Fibroblast of peridontal ligament (primary cell): ENCODE measurements around the gene HOXC13.

ENCODE experiments used
- DNase-seq: peaks from one replicate; pipeline ENCODE4 v3.0.0-alpha.2; 2010; ENCODE audit errors: extremely low read depth

Gene HOXC13, protein sequence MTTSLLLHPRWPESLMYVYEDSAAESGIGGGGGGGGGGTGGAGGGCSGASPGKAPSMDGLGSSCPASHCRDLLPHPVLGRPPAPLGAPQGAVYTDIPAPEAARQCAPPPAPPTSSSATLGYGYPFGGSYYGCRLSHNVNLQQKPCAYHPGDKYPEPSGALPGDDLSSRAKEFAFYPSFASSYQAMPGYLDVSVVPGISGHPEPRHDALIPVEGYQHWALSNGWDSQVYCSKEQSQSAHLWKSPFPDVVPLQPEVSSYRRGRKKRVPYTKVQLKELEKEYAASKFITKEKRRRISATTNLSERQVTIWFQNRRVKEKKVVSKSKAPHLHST

DNA sequence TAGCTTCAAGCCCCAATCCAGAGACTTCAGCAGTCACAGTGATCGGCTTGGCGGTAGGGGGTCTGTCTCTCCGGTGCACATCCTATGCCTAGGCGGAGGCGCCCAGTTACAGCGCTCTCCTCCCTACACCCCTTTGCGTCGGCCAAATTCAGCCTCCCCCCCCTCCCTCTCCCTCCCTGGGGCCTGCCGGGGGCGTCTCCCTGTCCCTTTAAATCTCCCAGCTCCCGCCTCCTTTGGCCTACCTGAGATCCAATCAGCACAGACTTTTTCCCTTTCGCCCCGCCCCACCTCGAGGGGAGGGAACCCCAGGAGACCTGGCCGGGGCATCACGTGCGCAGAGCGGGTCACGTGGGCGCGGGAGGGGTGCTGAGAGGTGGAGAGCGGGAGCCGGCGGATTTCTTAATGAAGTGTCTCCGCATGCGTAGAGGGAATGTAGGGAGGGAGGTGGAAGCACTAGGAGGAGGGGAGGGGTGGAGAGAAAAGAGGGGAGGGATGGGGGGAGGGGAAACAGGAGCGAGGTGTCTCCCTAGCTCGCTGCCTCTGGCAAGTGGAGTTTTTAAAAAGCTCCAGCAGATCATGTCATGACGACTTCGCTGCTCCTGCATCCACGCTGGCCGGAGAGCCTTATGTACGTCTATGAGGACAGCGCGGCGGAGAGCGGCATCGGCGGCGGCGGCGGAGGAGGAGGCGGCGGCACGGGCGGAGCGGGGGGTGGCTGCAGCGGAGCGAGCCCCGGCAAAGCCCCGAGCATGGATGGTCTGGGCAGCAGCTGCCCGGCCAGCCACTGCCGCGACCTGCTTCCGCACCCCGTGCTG, at the start of gene HOXC13:
TSS of gene HOXC13 (plus strand) at position 506 of the 815 bp plus-strand sequence. CDS start at position 582, 76 bp downstream.
- no peak for DNase-seq

DNA sequence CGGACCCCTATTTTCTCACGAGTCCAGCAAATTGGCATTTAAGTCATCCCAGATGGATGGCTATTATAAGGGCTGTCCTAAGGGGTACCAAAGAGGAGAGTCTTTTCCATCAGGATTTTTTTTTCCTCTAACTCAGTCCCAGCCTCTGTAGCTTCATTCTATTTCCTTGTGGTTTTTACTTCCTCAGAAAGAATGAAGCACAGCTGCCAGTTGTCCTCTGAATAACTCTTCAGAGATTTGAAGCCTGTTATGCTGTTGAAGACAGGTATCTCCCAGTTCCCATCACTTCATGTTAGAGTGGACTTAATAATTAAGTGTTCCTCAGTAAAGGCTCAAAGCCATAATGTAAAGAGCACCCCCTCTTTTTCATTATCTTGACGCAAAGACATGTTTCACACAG, 48.5 kb upstream of the HOXC13 start:
- no peak for DNase-seq

DNA sequence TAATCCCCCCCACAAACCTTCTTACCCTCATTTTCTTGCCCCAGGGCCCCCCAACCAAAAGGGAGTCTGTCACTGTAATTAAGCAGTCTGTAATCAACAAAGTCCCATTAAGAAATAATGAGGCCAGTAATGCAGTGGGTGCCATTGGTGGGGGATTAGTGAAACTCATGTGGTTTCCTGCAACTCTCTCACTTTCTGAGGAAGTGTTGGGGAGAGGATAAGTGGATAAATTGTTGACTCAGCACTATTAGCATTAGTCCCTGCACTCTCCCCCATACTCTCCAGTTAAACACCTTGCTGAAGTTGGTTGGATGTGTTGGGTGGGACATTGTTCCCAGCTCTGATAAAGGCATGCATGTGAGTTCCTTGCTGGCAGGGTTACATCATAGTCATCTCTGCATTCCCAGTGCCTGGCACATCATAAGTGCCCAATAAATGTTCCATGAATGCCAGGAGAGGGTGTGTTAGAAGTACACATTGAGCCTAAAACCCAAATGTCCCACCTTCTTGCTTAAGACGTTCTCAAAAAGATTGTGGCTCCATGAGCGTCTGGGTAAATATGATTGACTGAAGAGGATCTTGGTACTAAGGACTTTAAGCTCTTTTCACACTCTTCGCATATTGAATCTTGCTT, 45.8 kb upstream of the HOXC13 start:
- no peak for DNase-seq

DNA sequence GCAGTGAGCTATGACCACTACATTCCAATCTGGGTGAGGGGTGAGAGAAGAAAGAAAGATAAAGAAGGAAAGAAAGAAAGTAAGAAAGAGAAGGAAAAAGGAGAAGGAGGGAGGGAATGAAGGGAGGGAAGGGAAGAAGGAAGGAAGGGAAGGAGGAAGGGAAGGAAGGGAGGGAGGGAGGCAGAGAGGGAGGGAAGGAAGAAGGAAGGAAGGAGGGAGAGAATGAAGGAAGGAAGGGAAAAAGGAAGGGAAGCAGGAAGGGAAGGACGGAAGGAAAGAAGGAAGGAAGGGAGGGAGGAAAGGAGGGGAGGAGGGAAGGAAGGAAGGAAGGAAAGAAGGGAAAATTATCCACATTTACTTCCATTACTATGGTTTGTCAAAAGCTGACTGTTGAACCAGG, 39.4 kb upstream of the HOXC13 start:
- no peak for DNase-seq

DNA sequence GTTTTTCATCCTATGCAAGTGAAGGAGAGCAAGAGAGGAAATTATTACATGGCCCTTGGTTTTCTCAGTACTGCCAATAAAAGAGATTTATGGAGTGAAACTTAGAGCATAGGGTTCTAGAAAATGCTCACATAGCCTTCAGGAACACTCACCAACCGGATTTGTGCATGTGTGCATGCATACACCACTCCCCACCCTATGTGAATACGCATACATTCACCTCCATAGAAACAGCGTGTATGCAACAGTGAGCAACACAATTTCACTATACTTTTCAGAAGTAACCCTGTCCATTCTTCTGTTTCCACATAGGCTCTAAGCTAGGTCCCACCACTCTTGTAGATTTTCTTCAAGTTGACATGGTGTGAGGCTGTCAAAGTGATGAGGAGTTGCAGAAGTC, 31.5 kb upstream of the HOXC13 start:
- no peak for DNase-seq

DNA sequence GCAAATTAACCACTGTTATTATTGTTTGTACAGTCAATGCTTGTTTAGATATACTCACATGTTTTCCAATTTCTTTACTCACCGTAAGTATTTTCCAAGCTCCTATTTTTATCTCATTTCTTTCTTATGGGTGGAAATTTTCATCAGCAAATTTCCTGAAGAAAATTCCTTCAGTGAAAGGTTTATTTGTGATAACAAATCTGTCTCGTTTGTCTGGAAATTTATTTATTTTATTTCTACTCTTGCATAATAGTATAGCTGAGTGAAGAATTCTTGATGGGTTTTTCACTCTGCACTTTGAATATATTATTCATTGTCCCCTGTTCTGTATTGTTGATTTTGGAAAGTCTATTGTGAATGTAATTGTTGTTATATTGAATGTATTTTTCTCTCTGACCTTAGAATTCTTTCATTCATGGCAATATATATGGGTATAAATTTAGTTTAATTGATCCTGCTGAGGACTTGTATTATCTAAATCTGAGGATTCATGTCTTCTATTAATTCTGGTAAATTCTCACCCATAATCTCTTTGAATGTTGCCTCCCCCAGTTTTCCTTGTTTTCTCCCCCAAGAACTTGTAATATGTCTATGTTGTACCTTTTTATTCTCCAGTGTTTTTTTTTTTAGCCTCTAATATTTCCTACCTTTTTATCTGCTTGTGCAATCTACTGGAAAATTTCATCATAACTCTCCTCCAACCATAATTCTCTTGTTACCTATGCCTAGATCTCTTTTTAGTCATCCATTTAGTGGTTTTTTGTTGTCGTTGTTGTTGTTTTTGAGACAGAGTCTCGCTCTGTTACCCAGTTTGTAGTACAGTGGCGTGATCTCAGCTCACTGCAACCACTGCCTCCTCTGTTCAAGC, 21.6 kb upstream of the HOXC13 start:
- DNase-seq = no peak

DNA sequence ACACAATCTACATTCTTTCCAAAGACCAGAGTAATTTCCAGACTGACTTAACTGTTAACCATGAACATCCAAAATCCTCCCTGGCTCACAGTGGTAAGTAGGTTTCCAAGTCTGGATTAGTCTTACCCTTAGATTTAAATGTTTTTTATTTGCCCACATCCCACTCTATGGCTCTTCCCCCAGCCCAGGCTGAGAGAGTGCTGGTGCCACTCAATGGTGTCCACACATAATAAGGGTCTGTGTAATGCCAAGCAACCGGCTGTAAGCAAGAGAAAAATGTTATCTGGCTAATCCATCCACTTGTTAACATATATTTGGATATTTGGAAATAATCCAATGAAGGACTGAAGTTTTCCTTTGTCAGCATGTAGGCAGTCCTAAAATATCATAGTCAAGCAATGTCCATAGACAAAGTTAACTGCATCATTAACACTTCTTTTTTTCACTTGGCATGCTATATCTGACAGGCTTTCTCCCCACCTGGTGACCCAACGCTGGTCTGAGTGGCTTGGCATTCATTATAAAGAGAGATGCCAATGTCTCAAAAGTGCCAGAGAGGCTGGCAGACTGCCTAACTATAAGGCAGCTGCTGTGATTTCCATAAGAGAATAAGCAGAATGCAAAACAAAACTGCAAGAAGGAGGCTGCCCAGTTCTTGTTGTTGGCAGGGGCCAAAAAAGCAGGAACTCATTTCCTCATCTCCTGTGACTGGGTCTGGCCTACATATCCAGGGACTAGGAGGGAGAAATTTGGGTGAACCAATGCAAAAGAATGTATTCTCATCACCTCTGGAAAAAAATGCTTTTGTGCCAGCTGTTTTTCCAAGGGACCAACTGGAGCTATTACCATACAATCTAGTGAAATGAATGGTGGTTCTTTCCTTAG, 13.9 kb upstream of the HOXC13 start:
- no peak for DNase-seq

DNA sequence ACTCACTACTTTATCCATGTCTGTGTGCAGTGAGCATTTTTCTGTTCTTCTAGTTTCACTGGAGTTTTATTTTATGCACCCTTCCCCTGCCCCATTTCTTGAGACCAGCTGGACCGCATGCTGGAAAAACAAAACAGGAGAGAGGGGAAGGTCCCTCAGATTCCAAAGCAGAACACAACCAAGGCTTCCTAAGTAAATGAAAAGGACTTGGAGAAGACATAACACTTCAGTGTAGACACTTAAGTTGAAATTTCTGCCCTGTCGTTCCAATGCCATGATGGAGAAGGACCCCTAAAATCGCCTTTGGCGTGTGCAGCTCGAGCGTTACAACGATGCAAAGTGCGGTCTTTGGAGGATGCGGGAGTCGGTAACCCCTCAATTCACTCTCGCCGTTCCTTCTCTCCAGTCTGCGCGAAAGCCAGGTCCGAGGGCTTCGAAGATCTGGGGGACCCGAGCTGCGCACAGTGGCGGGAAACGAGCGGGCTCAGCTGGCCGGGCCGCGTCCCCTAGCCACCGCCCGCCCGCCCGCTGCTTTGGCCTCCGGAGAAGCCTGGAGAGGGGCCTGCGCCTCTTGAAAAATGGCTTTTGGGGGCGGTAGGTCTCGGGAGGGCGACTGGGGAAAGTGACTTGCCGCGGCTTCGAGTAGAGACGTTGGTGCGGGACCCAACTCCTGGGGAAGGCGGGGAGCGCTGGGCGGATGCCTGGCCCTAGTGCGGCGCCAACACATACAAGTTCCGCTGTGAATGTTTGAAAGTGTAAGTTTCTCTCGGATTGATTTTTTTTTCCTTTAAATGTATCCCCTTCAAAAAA, 11.2 kb upstream of the HOXC13 start:
- no peak for DNase-seq

DNA sequence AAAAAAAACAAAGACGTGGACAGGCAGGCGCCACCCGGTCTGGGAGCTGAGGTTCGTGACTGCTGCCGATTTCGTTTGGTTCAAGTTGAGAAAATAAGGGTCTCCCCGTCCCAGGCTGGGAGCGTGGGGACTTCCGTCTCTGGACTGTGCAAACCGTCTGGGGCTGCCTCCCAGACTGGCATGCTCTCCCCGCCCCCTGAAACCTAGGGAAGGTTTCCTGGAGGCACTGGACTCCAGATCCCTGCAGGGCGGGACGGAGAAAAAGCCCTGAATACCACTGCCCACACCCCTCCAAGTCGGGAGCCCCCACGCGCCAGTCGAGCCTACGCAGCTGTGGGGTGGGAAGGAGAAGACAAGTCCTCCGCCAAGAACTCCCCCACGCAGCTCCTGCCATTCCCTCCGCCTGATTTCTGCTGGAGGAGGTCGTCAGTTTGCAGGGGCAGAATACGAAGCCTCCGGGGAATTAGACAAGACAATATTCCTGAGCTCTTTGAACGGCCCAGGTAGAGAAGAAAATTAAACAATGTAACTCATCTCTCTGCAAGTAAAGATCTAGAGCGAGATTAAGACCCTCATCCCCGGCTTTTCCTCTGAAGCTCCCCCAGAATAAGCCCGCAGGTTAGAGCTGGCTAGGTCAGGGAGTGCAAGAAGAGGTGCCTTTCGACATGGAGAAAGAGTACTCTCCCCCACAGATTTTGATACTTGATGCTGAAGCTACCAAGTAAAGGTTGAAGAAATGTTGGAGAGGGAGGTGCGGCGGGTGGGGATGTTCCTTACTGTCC, 10.4 kb upstream of the HOXC13 start:
- no peak for DNase-seq

DNA sequence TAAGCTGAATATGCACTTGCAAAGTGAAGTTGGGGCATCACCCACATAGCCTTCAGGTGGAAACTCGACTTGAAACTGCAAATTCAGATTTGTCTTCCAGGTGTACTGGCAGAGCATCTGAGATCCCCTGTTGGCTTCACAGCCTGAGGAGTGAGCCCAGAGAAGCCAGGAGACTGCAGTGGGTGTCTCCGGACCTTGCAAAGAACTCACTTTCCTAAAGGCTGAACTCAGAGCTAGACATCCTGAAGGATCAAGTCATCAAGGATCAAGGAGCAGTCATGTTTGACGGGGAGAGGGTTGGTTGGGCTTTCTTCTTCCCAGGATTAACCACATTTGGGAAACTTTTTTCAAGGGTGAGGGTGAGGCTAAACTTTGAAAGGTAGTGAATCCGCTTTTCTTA, 9.1 kb upstream of the HOXC13 start:
- DNase-seq = no peak

DNA sequence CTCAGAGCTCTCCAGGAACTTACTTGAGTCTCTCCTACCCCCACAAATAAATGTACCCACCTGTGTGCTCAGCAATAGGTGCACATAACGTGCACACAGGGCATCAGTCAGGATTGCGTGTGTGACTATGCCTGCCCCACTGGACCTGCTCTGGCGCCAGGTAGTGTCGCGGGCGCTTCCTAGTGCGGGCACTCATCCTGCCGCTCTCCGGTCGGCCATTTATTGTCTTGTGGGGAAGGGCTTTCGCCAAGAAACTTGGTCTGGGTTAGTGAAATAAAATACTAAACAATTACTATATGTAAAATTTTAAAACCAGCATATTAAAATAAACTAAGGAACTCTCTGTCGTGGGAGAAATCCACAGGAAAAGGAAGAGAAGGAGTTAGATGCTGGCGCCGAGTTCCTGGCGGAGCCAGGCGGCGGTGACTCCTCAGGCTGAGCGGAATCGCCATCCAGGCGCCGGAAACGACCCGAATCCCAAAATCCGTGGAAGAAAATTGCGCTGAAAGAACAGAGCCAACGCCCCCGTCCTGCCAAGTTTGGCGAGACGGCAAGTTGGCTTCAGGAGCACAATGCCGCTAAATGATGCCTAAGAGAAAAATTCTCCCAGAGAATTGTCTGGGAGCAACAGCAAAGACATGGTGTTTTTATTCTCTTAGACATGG, 7.9 kb upstream of the HOXC13 start:
- DNase-seq = no peak

DNA sequence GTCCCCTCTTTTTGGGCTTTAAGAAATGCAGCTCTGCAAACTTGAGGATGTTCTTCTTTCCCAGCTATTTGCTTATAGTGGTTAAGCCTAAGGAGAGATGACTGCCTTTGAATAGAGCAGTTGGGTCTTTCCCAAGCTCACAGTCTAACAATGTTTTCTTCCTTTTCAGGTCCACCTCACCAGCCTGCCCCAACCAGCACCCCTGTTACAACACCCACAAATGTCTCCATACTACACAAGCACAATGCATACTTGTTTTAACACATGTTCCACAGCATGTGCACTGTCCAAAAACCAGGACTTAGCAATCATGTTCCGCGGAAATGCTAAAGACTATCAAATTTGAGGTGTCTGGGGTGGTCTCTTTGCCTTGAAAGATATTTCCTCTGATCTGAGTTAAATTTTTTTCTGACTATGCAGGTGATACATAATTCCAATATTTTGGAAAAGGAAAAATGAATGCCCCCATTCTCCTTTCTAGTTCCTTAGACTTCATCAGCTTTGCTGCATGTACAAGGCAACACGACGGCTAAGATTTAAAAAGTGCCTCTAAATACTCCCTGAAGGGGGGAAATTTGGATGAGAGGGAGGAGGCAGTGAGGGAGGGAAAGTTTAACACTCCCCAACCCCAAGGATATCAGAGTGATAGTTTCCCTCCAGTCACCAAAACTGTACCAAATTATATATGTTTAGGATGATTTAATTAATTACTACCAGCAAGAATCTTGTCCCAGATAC, 6.6 kb upstream of the HOXC13 start:
- DNase-seq = no peak

DNA sequence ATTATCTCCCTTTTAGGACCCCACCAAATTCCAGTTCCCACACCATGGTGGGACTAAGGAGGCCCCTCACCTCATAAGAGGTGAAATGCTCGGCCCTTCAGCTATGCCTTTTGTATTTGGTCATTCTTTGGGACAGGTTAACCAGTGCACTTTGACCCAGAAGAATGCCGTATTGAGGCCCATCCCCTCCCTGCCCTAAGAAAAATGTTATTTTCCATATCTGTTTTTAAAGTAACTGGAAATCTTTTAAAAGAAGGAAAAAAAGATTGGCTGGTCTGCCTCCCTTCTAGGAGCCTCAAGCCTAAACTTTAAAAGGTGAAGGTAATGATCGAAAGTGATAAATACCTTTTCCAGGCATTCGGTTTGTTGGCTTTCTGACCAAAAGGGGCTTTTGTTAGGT, 5.7 kb upstream of the HOXC13 start:
- DNase-seq = no peak

DNA sequence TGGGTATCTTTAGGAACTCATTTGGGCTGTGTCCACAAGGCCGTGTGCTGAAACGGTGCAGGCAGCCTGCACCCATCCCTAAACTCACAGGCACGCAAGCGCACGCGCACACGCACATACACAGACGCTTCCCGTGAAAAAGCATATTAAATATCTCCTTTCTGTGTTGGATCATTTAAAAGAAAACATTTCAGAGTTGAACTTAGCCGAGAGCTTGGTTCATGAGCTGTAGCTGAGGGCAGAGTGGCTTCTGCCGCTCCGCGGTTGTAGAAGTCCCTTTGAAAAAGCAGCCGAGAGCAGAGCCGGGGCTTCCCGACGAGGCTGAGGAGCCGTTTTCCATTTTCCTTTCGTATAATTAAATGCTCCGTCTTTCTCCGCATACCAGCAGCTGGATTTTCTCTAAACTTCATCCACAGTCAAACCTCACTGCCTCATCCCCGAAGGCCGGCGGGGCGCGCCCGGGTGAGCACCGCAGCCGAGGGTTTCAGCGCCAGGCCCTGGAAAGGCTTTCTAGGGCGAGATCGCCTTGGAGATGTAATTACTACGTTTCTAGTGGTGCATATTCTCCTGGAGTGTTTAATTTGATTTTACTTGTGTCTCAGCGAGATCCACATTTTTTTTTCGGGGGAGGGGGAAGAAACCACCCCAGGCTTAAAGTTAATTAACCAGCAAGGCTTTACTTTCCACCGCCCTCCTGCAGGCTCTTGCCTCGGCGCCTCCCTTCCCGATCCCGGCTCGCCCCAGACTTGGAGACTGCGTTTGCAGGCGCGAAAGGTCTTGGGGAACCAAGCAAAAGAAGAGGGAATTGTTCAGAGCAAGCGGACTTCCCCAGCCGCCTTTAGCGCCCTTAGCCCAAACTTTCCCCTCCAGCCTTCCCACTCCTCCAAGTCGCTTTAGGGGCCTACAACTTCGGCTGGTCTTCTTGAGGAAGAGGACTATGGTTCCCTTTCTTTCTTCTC, 3.0 kb upstream of the HOXC13 start:
- no peak for DNase-seq

DNA sequence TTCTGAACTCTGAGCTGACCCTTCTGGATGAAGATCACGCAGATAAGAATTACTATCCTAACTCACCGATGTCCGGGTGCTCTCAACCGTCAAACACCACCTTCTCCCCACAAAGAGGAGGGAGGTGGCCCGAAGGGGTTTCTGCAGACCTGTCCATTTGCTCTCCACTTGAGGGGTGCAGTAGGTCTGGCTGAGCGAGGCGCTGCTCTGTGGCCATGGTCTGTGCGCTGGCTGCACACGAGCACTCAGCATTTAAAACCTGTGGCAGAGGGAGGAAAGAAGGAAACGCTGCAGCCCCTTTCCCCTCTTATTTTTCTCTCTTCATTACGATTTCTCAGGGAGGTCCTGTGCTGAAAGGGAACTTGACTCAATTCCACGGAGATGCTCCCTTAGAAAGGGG, 1.5 kb upstream of the HOXC13 start:
- no peak for DNase-seq

DNA sequence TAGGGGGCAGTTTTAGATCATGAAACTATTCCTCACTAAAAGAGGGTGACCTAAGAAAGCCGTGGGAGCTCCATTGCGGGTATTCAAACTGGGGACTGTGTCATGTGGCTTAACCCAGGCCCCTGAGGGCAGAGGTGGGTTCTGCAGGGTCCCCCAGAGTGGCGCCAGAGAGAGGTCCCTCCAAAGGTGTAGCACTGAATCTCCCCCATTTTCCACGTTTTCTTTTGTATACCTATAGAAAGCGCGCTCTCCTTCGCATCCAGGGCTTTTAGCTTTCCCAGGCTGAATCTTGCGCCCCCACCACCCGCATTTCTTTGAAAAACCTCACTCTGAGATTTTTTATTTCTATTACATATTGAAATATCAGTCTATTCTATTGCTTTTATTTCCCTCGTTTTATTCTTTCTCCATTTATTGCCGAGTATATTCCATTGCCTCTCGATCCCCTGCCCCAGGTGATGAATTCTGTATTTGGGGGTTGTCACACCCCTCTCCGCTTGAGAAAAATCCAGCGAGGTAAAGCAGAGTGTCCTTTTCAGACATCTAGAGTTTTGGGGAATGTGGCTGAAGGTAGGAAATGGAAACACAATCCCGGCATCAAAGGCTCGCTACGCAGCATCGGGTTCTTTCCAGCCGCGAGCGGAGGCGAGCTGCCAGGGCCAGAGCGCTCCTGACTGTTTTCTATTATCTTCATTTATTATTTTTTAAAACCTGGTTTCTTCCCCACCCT, 870 bp upstream of the HOXC13 start:
- DNase-seq = no peak
